Lower leg skin (tissue), 3 donors: ENCODE measurements around the gene GABRG3.

Source experiments
- CTCF ChIP-seq, 3 donors: fragments of 450-650 bp; IDR thresholded peaks; one replicate each; pipeline ENCODE4 v1.5.1; 2016; ENCODE audit warnings: antibody characterized with exemption in 3 of 3, mild to moderate bottlenecking in 3 of 3, moderate library complexity in 2 of 3
- POLR2A ChIP-seq, 2 donors: fragments of 450-650 bp; IDR thresholded peaks; one replicate each; pipeline ENCODE4 v1.6.1; 2016 to 2017; ENCODE audit warnings: antibody characterized with exemption in 2 of 2, mild to moderate bottlenecking in 1 of 2, moderate library complexity in 1 of 2

- TF ChIP-seq CTCF (IDR thresholded peaks at IDR 0.05): no peak
- TF ChIP-seq POLR2A (IDR thresholded peaks at IDR 0.05): no peak
Observed at GRCh38 chr15:26970712-26971210, at the start of gene GABRG3.
